GM23338 (cell line): ENCODE results near the gene KRT17.

Experiments used
- CREB1 ChIP-seq: fragments of 250-450 bp; sonication (Bioruptor Pico); IDR thresholded peaks from 2 replicates; pipeline ENCODE4 v1.5.0; 2020; ENCODE audit warnings: low read depth, mild to moderate bottlenecking, moderate library complexity
- EZH2 ChIP-seq: fragments of 200-600 bp; sonication (generic); IDR thresholded peaks from one replicate; pipeline ENCODE4 v1.8.0; 2017; ENCODE audit warnings: antibody characterized with exemption, mild to moderate bottlenecking, low read depth; ENCODE audit not compliant: unreplicated experiment
- EZH2phosphoT487 ChIP-seq: fragments of 200-600 bp; sonication (generic); IDR thresholded peaks from one replicate; pipeline ENCODE4 v1.8.1; 2018; ENCODE audit warnings: antibody characterized with exemption; ENCODE audit not compliant: unreplicated experiment
- JUNB ChIP-seq: IDR thresholded peaks from one replicate; pipeline ENCODE4 v1.6.1; 2016; ENCODE audit warnings: antibody characterized with exemption; ENCODE audit not compliant: unreplicated experiment
- NANOG ChIP-seq: IDR thresholded peaks from 2 replicates; pipeline ENCODE4 v1.6.1; 2016; ENCODE audit warnings: antibody characterized with exemption, borderline replicate concordance
- POLR2AphosphoS5 ChIP-seq: IDR thresholded peaks from 2 replicates; pipeline ENCODE4 v1.6.1; 2016; ENCODE audit warnings: antibody characterized with exemption, low read depth
- TF ChIP-seq, protein P1 (sequence below), 2 experiments: fragments of 200-600 bp in 1 of 2; sonication (generic) in 1 of 2; conservative IDR thresholded peaks; 2 replicates each; pipeline versions ENCODE4 v1.5.1 to v1.6.1; 2016 to 2017; ENCODE audit warnings: antibody characterized with exemption in 2 of 2, low read depth in 2 of 2, mild to moderate bottlenecking in 2 of 2, moderate library complexity in 1 of 2
- TF ChIP-seq, protein P2 (sequence below): IDR thresholded peaks from one replicate; pipeline ENCODE4 v1.6.1; 2018; ENCODE audit warnings: antibody characterized with exemption; ENCODE audit not compliant: unreplicated experiment
- TF ChIP-seq, protein P3 (sequence below): IDR thresholded peaks from 2 replicates; pipeline ENCODE4 v1.6.1; 2016; ENCODE audit warnings: antibody characterized with exemption
- TF ChIP-seq, protein P4 (sequence below): fragments of 250-450 bp; sonication (Bioruptor Pico); IDR thresholded peaks from 2 replicates; pipeline ENCODE4 v1.5.0; 2020; ENCODE audit warnings: mild to moderate bottlenecking, moderate library complexity

DNA sequence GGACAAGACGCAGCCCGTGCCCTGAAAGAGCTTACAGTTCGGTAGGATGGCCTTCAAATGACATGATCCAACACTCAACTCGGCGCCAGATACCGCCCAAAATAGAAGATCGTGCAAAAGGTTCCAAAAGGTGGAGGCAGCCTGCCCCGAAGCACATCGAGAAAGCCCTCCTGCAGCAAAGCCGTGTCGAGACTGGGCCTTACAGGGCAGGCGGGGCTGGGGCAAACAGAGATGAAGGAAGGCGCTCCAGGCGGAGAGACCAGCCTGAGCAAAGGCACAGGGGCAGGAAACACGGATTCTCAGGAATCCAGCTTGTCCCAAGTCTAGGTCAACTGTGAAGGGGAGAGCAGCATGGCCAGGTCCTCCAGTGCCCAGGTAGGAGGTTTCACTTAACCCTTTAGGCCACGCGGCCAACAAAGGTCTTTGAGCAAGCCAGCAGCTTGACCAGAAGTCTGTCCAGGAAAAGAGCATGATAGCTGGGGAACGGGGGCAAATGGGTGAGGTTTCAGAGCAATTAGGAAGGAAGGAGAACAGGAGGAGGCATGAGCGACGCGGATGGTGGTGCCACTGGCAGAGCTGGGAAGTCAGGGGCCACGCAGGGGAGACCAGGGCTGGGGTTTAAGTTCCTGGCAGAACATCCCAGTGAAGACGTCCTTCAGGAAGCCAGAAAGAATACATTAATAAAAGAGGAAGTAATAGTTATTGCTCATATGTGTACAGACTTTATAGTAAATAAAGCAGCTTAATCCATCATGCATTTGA, 43.1 kb upstream of the KRT17 start:
- TF ChIP-seq EZH2phosphoT487: no peak
- TF ChIP-seq, protein P1, sequence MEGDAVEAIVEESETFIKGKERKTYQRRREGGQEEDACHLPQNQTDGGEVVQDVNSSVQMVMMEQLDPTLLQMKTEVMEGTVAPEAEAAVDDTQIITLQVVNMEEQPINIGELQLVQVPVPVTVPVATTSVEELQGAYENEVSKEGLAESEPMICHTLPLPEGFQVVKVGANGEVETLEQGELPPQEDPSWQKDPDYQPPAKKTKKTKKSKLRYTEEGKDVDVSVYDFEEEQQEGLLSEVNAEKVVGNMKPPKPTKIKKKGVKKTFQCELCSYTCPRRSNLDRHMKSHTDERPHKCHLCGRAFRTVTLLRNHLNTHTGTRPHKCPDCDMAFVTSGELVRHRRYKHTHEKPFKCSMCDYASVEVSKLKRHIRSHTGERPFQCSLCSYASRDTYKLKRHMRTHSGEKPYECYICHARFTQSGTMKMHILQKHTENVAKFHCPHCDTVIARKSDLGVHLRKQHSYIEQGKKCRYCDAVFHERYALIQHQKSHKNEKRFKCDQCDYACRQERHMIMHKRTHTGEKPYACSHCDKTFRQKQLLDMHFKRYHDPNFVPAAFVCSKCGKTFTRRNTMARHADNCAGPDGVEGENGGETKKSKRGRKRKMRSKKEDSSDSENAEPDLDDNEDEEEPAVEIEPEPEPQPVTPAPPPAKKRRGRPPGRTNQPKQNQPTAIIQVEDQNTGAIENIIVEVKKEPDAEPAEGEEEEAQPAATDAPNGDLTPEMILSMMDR (conservative IDR thresholded peaks at IDR 0.05; ENCODE audit: low read depth in 2 of 2): no peak
- TF ChIP-seq, protein P2, sequence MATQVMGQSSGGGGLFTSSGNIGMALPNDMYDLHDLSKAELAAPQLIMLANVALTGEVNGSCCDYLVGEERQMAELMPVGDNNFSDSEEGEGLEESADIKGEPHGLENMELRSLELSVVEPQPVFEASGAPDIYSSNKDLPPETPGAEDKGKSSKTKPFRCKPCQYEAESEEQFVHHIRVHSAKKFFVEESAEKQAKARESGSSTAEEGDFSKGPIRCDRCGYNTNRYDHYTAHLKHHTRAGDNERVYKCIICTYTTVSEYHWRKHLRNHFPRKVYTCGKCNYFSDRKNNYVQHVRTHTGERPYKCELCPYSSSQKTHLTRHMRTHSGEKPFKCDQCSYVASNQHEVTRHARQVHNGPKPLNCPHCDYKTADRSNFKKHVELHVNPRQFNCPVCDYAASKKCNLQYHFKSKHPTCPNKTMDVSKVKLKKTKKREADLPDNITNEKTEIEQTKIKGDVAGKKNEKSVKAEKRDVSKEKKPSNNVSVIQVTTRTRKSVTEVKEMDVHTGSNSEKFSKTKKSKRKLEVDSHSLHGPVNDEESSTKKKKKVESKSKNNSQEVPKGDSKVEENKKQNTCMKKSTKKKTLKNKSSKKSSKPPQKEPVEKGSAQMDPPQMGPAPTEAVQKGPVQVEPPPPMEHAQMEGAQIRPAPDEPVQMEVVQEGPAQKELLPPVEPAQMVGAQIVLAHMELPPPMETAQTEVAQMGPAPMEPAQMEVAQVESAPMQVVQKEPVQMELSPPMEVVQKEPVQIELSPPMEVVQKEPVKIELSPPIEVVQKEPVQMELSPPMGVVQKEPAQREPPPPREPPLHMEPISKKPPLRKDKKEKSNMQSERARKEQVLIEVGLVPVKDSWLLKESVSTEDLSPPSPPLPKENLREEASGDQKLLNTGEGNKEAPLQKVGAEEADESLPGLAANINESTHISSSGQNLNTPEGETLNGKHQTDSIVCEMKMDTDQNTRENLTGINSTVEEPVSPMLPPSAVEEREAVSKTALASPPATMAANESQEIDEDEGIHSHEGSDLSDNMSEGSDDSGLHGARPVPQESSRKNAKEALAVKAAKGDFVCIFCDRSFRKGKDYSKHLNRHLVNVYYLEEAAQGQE: no peak
- TF ChIP-seq POLR2AphosphoS5: no peak
- TF ChIP-seq, protein P3, sequence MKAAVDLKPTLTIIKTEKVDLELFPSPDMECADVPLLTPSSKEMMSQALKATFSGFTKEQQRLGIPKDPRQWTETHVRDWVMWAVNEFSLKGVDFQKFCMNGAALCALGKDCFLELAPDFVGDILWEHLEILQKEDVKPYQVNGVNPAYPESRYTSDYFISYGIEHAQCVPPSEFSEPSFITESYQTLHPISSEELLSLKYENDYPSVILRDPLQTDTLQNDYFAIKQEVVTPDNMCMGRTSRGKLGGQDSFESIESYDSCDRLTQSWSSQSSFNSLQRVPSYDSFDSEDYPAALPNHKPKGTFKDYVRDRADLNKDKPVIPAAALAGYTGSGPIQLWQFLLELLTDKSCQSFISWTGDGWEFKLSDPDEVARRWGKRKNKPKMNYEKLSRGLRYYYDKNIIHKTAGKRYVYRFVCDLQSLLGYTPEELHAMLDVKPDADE: no peak
- TF ChIP-seq, protein P4, sequence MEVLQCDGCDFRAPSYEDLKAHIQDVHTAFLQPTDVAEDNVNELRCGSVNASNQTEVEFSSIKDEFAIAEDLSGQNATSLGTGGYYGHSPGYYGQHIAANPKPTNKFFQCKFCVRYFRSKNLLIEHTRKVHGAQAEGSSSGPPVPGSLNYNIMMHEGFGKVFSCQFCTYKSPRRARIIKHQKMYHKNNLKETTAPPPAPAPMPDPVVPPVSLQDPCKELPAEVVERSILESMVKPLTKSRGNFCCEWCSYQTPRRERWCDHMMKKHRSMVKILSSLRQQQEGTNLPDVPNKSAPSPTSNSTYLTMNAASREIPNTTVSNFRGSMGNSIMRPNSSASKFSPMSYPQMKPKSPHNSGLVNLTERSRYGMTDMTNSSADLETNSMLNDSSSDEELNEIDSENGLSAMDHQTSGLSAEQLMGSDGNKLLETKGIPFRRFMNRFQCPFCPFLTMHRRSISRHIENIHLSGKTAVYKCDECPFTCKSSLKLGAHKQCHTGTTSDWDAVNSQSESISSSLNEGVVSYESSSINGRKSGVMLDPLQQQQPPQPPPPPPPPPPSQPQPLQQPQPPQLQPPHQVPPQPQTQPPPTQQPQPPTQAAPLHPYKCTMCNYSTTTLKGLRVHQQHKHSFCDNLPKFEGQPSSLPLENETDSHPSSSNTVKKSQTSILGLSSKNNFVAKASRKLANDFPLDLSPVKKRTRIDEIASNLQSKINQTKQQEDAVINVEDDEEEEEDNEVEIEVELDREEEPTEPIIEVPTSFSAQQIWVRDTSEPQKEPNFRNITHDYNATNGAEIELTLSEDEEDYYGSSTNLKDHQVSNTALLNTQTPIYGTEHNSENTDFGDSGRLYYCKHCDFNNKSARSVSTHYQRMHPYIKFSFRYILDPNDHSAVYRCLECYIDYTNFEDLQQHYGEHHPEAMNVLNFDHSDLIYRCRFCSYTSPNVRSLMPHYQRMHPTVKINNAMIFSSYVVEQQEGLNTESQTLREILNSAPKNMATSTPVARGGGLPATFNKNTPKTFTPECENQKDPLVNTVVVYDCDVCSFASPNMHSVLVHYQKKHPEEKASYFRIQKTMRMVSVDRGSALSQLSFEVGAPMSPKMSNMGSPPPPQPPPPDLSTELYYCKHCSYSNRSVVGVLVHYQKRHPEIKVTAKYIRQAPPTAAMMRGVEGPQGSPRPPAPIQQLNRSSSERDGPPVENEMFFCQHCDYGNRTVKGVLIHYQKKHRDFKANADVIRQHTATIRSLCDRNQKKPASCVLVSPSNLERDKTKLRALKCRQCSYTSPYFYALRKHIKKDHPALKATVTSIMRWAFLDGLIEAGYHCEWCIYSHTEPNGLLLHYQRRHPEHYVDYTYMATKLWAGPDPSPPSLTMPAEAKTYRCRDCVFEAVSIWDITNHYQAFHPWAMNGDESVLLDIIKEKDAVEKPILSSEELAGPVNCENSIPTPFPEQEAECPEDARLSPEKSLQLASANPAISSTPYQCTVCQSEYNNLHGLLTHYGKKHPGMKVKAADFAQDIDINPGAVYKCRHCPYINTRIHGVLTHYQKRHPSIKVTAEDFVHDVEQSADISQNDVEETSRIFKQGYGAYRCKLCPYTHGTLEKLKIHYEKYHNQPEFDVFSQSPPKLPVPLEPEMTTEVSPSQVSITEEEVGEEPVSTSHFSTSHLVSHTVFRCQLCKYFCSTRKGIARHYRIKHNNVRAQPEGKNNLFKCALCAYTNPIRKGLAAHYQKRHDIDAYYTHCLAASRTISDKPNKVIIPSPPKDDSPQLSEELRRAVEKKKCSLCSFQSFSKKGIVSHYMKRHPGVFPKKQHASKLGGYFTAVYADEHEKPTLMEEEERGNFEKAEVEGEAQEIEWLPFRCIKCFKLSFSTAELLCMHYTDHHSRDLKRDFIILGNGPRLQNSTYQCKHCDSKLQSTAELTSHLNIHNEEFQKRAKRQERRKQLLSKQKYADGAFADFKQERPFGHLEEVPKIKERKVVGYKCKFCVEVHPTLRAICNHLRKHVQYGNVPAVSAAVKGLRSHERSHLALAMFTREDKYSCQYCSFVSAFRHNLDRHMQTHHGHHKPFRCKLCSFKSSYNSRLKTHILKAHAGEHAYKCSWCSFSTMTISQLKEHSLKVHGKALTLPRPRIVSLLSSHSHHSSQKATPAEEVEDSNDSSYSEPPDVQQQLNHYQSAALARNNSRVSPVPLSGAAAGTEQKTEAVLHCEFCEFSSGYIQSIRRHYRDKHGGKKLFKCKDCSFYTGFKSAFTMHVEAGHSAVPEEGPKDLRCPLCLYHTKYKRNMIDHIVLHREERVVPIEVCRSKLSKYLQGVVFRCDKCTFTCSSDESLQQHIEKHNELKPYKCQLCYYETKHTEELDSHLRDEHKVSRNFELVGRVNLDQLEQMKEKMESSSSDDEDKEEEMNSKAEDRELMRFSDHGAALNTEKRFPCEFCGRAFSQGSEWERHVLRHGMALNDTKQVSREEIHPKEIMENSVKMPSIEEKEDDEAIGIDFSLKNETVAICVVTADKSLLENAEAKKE (CRISPR knock-in tag): no peak
- no peak for TF ChIP-seq EZH2
- TF ChIP-seq CREB1: no peak
- no peak for TF ChIP-seq NANOG
- no peak for TF ChIP-seq JUNB
